Parathyroid adenoma (tissue), 2 donors: Measurements from ENCODE around the gene LIMA1.
A peak's percentile ranks its signal among the peaks of the same experiment; 100 is the strongest.

ENCODE experiments used
- H2AFZ ChIP-seq: fragments of 300-600 bp; sonication (generic); one replicate; pipeline ENCODE4 v1.7.0; 2017; ENCODE audit warnings: antibody characterized with exemption, mild to moderate bottlenecking
- H3K27ac ChIP-seq: fragments of 300-600 bp; sonication (generic); one replicate; pipeline ENCODE4 v1.7.0; 2017
- H3K27me3 ChIP-seq: fragments of 300-600 bp; sonication (generic); one replicate; pipeline ENCODE4 v1.7.0; 2017; ENCODE audit warnings: low read length; ENCODE audit not compliant: control insufficient read depth, insufficient read depth
- H3K36me3 ChIP-seq: fragments of 300-600 bp; sonication (generic); one replicate; pipeline ENCODE4 v1.7.0; 2017; ENCODE audit warnings: low read length; ENCODE audit not compliant: control insufficient read depth, insufficient read depth
- H3K4me1 ChIP-seq: fragments of 300-600 bp; sonication (generic); one replicate; pipeline ENCODE4 v1.7.0; 2017; ENCODE audit warnings: control low read depth
- H3K4me2 ChIP-seq: fragments of 300-600 bp; sonication (generic); one replicate; pipeline ENCODE4 v1.7.0; 2017; ENCODE audit warnings: low read length
- H3K4me3 ChIP-seq: fragments of 300-600 bp; sonication (generic); one replicate; pipeline ENCODE4 v1.7.0; 2017; ENCODE audit warnings: low read depth, low read length
- H3K79me2 ChIP-seq: fragments of 300-600 bp; sonication (generic); one replicate; pipeline ENCODE4 v1.7.0; 2017; ENCODE audit warnings: control low read depth
- H3K9ac ChIP-seq: fragments of 300-600 bp; sonication (generic); one replicate; pipeline ENCODE4 v1.7.0; 2017; ENCODE audit warnings: mild to moderate bottlenecking
- H3K9me3 ChIP-seq: fragments of 300-600 bp; sonication (generic); one replicate; pipeline ENCODE4 v1.7.0; 2017; ENCODE audit warnings: low read length; ENCODE audit not compliant: control insufficient read depth
- CTCF ChIP-seq: fragments of 300-600 bp; sonication (generic); IDR thresholded peaks from one replicate; pipeline ENCODE4 v1.7.0; 2017; ENCODE audit warnings: antibody characterized with exemption, mild to moderate bottlenecking
- donor health status: primary hyperparathyroidism.

The LIMA1 gene

GRCh38 chr12:50188241-50188781 lies 95.0 kb downstream of the LIMA1 start:
- H3K36me3 ChIP-seq: no peaks in the 10 kb centered on the region
- no peak overlapping the region for H3K27ac ChIP-seq
- no peak for TF ChIP-seq CTCF
- H3K9me3 ChIP-seq: no peaks in the 10 kb centered on the region
- H3K4me1 ChIP-seq: peaks cover 9% of the 10 kb centered on the region
- peak overlapping the region; percentile 38 for H3K4me2 ChIP-seq
- H3K27me3 ChIP-seq: no peaks in the 10 kb centered on the region
- no peak overlapping the region for H3K4me3 ChIP-seq
- no peaks in the 10 kb centered on the region for H3K79me2 ChIP-seq
- H3K9ac ChIP-seq: no peak overlapping the region
- peak overlapping the region; percentile 6 for H2AFZ ChIP-seq

- no peak overlapping the region for H2AFZ ChIP-seq
- no peak for TF ChIP-seq CTCF
- no peaks in the 10 kb centered on the region for H3K79me2 ChIP-seq
- H3K36me3 ChIP-seq: no peaks in the 10 kb centered on the region
- no peaks in the 10 kb centered on the region for H3K27me3 ChIP-seq
- H3K4me3 ChIP-seq: no peak overlapping the region
- H3K27ac ChIP-seq: no peak overlapping the region
- no peaks in the 10 kb centered on the region for H3K9me3 ChIP-seq
- H3K9ac ChIP-seq: no peak overlapping the region
- H3K4me2 ChIP-seq: no peak overlapping the region
- H3K4me1 ChIP-seq: peaks cover 9% of the 10 kb centered on the region
These were observed 96.0 kb downstream of the LIMA1 start for GRCh38 chr12:50187084-50187900.

- Histone ChIP-seq H3K27ac (no peak overlapping the region), H3K36me3 (no peaks in the 10 kb centered on the region)
These were observed 96.6 kb downstream of the LIMA1 start for GRCh38 chr12:50186681-50187080.

GRCh38 chr12:50185970-50186663 lies 97.2 kb downstream of the LIMA1 start:
- TF ChIP-seq CTCF: no peak
- Histone ChIP-seq H3K9me3 (no peaks in the 10 kb centered on the region), H3K27me3 (no peaks in the 10 kb centered on the region), H3K9ac (no peak overlapping the region), H3K36me3 (no peaks in the 10 kb centered on the region), H3K27ac (no peak overlapping the region), H3K4me3 (no peak overlapping the region), H3K79me2 (no peaks in the 10 kb centered on the region), H3K4me2 (no peak overlapping the region), H2AFZ (no peak overlapping the region), H3K4me1 (peaks cover 9% of the 10 kb centered on the region)

More at GRCh38 chr12:50186681-50187080, 96.6 kb downstream of the LIMA1 start:
- Histone ChIP-seq H3K4me3 (no peak overlapping the region), H3K4me1 (peaks cover 9% of the 10 kb centered on the region), H3K4me2 (no peak overlapping the region), H3K27me3 (no peaks in the 10 kb centered on the region), H3K9ac (no peak overlapping the region), H3K9me3 (no peaks in the 10 kb centered on the region), H2AFZ (no peak overlapping the region), H3K79me2 (no peaks in the 10 kb centered on the region)
- TF ChIP-seq CTCF: no peak
